NK-92 (cell line): ENCODE results near the gene FGF2.

Source experiments
- DNase-seq: peaks from one replicate; lab custom pipeline; 2025; ENCODE audit not compliant: unreplicated experiment; lab: John Stamatoyannopoulos, UW

Gene FGF2

DNA sequence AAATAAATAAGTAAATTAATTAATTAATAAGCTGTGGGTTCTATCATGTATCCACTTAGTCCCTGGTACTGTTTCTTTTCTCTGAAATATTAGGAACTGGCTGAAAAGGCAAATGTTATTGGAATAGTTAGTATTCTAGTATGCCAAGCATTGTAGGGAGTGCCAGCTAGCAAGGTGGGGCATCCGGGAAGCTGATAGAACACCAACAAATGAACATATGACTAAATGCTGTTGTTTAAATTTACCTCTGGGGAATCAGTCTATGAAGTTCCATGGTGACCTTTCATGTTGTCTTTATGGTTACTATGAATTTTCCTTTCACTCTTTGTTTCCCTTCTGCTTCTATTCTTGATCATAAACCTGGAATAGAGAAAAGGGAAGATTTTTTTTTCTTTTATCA is 63.1 kb downstream of the FGF2 start:
- no peak for DNase-seq

DNA sequence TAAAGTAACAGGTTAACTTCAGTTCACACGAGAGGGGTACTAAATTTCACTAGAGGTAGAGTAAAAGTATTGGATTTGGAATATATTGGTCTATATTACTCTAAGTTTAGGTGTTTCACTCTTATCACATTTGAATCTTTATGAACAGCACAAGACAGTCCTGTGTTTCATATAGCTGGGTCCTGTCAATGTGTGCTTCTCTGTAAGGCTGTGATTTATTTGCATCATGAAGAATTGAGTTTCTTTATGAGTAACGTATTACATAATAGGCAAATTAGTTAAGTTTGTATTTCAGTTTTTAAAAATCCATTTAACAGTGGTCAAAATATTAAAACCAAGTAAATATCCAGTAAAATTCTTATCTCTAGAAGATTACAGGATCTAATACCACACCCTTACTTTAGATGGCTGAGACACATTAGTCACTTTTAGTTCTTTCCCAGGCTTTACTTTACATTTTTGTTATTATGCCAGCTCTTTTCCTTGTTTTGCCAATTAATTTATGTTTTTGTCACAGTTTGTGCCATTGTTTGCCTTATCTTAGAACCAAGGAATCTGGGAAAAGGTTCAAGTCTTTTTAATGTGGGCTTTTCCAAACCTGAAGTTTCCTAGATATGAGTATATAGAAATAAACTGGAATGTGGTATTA is 63.6 kb downstream of the FGF2 start:
- no peak for DNase-seq

DNA sequence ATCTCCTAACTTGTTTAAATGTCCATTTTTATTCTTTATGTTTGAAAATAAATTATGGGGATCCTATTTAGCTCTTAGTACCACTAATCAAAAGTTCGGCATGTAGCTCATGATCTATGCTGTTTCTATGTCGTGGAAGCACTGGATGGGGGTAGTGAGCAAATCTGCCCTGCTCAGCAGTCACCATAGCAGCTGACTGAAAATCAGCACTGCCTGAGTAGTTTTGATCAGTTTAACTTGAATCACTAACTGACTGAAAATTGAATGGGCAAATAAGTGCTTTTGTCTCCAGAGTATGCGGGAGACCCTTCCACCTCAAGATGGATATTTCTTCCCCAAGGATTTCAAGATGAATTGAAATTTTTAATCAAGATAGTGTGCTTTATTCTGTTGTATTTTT is 68.2 kb downstream of the FGF2 start:
- no peak for DNase-seq

DNA sequence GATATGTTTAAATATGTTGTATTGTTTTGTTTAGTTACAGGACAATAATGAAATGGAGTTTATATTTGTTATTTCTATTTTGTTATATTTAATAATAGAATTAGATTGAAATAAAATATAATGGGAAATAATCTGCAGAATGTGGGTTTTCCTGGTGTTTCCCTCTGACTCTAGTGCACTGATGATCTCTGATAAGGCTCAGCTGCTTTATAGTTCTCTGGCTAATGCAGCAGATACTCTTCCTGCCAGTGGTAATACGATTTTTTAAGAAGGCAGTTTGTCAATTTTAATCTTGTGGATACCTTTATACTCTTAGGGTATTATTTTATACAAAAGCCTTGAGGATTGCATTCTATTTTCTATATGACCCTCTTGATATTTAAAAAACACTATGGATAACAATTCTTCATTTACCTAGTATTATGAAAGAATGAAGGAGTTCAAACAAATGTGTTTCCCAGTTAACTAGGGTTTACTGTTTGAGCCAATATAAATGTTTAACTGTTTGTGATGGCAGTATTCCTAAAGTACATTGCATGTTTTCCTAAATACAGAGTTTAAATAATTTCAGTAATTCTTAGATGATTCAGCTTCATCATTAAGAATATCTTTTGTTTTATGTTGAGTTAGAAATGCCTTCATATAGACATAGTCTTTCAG is 68.8 kb downstream of the FGF2 start:
- DNase-seq = no peak

DNA sequence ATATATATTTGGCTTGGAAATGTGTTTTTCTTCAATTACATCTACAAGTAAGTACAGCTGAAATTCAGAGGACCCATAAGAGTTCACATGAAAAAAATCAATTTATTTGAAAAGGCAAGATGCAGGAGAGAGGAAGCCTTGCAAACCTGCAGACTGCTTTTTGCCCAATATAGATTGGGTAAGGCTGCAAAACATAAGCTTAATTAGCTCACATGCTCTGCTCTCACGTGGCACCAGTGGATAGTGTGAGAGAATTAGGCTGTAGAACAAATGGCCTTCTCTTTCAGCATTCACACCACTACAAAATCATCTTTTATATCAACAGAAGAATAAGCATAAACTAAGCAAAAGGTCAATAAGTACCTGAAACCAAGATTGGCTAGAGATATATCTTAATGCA is 69.6 kb downstream of the FGF2 start:
- DNase-seq = no peak

DNA sequence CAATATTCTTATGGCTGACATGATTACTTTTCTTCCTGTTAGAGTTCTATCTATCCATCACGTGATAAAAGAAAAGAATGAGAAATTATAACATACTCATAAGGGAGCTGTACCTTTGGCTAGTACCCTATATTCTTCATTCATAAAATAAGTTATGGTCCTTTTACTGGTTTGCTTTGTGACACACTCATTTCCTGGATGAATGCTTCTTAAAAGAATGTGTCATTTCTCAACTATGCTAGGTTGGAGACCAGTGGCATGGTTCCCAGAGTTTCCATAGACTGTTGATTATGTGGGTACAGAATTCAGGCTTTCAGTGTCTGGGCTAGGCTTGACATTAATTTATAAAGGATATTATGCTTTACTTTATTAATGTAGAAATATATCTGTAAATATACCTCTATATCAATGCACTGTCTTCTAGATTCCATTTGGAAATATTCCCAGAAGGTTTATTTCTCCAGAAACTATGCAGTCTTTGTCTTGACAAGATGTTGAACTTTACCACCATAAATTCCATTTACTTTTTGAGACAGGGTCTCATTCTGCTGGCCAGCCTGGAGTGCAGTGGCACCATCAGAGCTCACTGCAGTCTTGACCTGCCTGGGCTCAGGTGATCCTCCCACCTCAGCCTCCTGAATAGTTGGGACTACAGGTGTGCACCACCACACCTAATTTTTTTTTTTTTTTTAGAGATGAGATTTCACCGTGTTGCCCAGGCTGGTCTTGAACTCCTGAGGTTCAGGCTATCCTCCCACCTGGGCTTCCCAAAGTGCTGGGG is 71.9 kb downstream of the FGF2 start:
- DNase-seq = no peak

DNA sequence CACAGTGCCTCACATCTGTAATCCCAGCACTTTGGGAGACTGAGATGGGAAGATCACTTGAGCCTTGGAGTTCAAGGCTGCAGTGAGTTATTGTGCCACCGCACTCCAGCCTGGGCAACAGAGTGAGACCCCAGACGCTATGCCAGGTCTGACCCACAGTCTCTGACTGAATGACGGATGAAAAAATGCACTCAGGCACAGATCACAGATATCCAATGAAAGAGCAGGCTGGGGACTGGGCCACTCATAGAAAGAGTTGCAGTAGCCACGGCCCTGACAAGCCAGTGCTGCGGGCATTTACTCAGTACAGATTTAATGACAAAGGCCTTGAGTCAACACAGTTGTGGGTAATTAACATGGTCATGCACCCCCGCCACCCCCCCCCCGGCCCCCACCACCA is 73.1 kb downstream of the FGF2 start:
- no peak for DNase-seq

DNA sequence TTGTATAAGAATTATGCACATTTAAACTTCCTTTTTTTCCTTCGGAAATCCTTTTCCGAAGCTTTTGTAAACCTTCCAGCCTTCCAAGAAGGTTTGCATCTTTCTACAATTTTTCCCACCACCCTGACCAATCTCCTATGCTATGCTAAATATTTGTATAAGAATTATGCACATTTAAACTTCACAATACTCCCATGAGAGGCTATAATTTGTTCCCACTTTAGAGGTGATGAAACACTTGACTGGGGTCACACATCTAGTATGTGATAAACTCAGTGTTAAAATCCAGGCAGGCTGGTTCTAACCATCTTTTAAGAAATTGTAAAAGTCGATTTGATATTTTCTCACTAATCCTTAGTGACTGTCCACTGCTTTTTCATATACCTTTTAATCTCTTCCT is 73.7 kb downstream of the FGF2 start:
- DNase-seq = no peak

DNA sequence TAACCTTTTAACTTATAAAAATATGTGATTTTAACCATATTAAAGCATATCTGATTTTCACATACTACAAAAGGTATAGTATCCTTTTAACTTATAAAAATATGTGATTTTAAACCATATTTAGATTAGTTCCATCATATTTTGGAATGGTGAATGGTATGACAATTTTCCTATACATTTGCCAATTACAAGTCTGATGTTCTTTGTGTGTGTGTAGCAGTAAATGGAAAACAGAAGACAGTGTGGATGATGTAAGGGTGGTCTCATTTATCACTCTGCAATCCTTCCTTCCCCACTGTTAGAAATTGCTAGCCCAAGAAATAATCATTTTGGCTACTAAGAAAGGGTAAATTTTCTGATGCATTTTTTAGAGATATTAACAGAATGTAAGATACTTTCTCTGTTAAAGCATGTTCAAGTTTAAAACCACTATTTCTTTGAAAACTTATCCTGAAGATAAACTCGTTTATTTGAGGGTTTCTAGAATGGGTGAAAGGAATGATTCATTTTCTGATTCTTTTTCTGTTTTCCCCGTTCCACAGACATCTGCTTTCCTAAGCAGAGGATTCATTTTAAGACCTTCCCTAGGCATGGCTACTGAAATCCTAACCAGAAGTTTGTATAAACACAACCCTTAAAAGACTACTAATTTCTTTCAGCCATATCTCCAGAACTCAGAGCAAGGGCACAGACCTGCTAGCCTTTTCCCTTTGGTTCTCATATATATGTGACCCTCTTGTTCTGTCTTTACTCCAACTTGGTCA is 74.8 kb downstream of the FGF2 start:
- DNase-seq = no peak

DNA sequence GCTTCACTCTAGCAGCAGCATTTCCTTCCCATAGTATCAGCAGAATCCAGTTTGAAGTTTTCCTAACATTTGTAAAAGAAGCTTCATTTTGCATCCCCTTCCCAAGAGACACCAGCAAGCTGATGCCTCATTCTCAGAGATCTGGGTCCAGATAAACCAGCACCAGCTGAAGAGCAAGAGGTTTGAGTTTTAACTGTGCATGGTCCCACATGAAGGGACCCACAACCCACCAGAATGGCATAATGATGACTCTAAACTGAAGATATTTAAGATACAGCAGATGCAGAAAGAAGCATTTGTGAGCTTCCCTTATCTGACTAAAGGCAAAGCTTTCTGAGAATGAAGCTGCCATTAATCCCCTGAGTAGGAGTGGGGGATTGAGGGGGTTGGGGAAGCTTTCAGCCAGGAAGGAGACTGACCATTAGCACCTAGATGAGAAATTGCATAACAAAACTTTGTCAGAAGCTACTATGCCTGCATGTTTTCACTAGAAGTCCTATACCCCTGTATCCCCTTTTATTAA is 77.2 kb downstream of the FGF2 start:
- DNase-seq = no peak

DNA sequence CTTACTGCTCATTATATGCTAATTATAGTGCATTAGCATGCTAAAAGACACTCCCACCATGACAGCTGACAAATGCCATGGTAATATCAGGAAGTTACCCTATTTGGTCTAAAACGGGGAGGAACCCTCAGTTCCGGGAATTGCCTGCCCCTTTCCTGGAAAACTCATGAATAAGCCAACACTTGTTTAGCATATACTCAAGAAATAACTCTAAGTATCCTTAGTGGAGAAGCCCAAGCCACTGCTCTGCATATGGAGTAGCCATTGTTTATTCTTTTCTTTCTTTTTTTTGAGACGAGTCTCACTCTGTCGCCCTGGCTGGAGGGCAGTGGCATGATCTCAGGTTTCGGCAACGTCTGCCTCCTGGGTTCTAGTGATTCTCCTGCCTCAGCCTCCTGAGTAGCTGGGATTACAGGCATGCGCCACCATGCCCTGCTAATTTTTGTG is 80.3 kb downstream of the FGF2 start:
- no peak for DNase-seq

DNA sequence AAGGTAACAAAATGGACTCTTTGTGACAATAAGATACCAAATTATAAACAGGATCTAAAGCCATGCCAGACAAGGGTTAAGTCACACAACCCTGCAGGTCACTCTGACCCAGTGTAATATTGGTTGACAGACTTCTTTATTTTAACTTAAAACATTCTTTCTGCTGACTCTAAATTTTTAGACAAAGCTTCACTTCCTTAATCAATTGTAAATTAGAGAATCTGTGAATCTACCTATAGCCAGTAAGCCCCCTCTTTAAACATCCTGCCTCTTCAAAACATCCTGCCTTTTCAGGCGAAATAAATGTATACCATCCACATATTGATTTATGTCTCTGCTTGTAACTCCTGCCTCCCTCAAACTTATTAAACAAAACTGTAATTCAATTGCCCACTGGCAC is 81.6 kb downstream of the FGF2 start:
- no peak for DNase-seq

DNA sequence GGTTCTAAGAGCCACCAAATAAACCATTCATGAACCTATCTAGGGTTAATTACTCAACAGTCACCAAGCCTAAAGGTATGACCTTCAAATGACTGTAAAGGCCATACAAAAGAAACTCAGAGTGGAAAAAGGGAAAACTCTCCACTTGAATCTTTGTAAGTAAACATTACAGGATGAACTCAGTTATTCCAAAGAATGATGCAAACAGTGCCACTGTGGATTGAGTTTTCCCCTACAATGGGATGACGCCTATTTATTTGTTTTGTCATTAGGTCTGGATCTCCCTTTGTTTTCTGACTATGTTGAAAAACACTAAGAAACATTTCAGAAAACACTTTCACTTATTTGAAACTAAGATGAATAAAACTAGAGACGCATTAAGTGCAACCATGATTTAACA is 83.1 kb downstream of the FGF2 start:
- no peak for DNase-seq

DNA sequence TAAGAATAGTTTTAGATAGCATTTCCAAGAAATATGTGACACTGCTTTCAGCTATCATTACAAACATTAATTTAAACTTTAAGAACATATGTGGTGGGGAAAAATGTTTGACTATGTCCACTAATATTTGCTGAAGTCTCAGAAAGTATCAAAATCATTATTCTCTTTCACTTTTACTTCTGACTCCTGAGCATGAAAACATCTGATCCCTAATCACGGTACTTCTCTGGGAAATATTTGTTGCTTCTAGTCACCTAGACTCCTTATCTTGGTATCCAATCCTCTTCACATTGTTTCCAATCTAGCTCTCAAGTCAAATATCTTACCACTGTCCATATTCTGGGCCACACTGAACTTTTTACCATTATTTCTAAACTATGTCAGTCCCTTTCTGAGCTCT is 85.0 kb downstream of the FGF2 start:
- no peak for DNase-seq

DNA sequence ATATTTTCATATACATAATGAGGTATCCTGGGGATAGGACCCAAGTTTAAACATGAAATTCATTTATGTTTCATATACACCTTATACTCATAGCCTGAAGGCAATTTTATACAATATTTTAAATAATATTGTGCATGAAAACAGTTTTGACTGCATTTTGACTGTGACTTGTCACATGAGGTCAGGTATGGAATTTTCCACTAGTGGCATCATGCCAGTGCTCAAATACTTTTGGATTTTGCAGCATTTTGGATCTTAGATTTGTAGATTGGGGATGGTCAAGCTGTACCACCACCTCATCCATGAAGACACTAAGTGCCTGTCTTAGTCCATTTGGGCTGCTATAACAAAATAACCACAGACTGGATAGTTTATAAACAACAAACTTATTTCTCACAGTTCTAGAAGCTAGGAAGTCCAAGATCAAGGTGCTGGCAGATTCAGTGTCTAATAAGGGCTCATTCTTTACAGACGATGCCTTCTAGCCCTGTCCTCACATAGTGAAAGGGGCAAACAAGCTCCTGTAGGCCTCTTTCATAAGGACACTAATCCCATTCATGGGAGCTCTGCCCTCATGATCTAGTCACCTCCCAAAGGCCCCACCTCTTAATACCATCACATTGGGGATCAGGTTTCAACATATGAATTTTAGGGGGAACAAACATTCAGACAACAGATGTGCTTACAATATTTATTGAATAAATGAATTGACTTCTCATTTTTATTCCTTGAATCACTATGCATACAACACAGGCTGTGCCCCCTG is 86.4 kb downstream of the FGF2 start:
- DNase-seq = no peak

DNA sequence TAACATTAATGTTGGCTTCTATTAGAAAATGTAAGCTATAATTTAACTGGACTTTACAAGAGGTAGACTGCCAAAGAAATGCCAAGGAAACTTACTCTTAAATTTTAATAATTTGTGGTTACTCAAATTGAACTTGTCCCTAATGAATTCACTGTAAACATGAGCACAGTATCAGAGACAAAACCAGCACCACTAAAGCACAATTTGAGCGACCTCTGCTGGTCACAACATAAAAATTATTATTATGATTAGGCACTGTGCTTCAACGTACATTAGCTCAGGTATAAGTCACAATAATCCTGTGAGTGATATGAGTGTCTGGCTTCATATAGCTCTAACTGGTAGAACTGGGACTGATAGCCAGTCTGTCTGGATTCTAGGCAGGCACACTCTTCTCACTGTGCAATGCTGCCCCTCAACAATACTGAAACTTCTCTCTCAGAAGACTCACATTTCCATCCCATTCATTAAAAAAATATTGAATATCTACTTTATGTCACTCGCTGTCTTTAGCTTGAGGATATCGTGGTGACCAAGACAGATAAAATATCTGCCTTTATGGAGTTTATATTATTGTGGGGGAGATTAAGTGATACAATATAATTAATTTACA is 87.8 kb downstream of the FGF2 start:
- DNase-seq = no peak

DNA sequence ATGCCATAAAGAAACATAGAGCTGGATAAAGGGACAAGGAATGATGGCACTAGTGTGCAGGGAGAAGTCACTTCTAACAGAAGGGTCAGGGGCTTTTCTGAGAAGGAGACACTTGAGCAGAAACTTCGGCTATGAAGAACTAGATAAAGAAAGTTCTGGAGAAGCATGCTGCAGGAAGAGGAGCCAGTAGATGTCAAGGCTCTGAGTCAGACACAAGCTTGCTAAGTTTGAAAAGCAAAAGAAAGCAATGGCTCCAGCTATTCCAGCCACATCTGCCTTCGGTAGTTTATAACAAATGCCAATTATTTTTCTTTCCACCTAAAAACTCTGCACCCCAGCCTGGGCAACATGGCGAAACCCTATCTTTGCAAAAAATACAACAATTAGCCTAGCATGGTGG is 88.3 kb downstream of the FGF2 start:
- DNase-seq = no peak

DNA sequence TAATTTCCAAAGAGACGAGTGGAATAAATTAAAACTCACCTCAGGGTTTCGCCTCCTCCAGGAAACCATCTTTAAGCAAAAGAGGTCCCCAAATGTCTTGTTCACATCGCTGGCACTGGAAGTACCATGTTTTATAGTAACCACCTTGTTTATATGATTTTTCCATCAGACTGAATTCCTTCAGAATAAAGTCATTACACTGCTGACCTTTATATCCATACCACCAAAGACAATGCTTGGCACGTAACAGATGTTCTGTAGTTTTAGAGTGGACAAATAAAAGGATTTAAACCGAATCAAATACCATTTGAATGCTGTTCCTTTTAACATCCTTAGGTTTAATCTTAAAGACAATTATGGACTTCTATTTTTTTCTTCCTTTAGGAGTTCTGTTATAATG is 91.1 kb downstream of the FGF2 start:
- no peak for DNase-seq

DNA sequence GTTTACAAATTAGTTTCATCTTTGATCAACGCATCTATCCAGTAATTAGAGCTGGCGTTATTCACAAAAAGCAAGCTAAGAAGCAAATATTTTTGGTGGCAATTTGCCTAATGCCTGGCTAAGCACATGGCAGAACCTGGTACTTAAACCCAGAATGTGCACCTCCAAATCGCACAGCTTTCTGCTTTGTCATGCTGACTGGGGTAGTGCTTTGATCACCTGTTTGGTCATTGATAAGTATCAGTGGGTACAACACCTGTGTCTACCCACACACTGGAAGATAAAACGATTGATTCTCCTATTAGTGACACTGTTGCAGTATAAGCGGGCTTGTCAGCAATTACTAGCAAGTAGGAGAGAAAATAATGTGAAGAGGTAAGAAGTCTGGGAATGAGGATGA is 93.8 kb downstream of the FGF2 start:
- no peak for DNase-seq

DNA sequence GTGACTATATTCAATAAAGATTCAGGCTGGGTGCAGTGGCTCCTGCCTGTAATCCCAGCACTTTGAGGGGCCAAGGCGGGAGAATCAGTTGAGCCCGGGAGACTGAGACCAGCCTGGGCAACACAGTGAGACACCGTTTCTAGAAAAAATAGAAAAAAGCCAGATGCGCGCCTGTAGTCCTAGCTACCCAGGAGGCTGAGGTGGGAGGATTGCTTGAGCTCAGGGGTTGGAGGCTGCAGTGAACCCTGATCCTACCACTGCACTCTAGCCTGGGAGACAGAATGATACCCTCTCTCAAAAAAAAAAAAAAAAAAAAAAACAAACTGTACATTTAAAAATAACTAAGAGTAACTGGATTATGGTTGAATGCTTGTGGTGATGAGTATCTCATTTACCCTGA is 94.7 kb downstream of the FGF2 start:
- DNase-seq = no peak
